ENCODE measurements around the gene C1orf159. TPM values are rescaled to one million over a fixed set of nuclear protein-coding genes. Genes with fewer than 3 reads are reported as not detected.

The C1orf159 gene
- total RNA-seq, 1 donor from 2014 or later = 9.7 TPM

- peak; percentile 88 for DNase-seq
- Histone ChIP-seq H3K9me3 (no peaks in the 10 kb centered on the region), H3K4me3 (peak overlapping the region; percentile 52), H3K36me3 (no peaks in the 10 kb centered on the region), H3K4me1 (peaks cover 17% of the 10 kb centered on the region), H3K27me3 (no peaks in the 10 kb centered on the region), H3K27ac (no peak overlapping the region)
- intact Hi-C loops (cut with DNase I) = no loop called here
- TF ChIP-seq CTCF (IDR thresholded peaks at IDR 0.05) = peak; percentile 15
- ATAC-seq = peak; percentile 84
Observed at GRCh38 chr1:1040004-1040991, 75.6 kb downstream of the C1orf159 start.

GRCh38 chr1:1039145-1039910, 76.6 kb downstream of the C1orf159 start:
- H3K36me3 ChIP-seq = no peaks in the 10 kb centered on the region
- no peak overlapping the region for H3K27ac ChIP-seq
- H3K9me3 ChIP-seq = no peaks in the 10 kb centered on the region
- intact Hi-C loops (cut with DNase I) = no loop called here
- DNase-seq (no peak), ATAC-seq (no peak)
- peaks cover 17% of the 10 kb centered on the region for H3K4me1 ChIP-seq
- H3K27me3 ChIP-seq = no peaks in the 10 kb centered on the region
- no peak for TF ChIP-seq CTCF (IDR thresholded peaks at IDR 0.05)
- H3K4me3 ChIP-seq = peak overlapping the region; percentile 52

- H3K27ac ChIP-seq = no peak overlapping the region
- no peak for DNase-seq
- TF ChIP-seq CTCF (IDR thresholded peaks at IDR 0.05) = no peak
- H3K27me3 ChIP-seq = no peaks in the 10 kb centered on the region
- H3K36me3 ChIP-seq = no peaks in the 10 kb centered on the region
- intact Hi-C loops (cut with DNase I) = no loop called here
- peaks cover 17% of the 10 kb centered on the region for H3K4me1 ChIP-seq
- H3K9me3 ChIP-seq = no peaks in the 10 kb centered on the region
- ATAC-seq = peak; percentile 30
- H3K4me3 ChIP-seq = no peak overlapping the region
Observed at GRCh38 chr1:1038694-1039093, 77.2 kb downstream of the C1orf159 start.

GRCh38 chr1:1037366-1038327, 78.2 kb downstream of the C1orf159 start:
- TF ChIP-seq CTCF (IDR thresholded peaks at IDR 0.05) = no peak
- intact Hi-C loops (cut with DNase I) = no loop called here
- no peak overlapping the region for H3K27ac ChIP-seq
- H3K4me1 ChIP-seq = peaks cover 21% of the 10 kb centered on the region
- ATAC-seq (no peak), DNase-seq (no peak)
- no peaks in the 10 kb centered on the region for H3K27me3 ChIP-seq
- H3K9me3 ChIP-seq = no peaks in the 10 kb centered on the region
- H3K36me3 ChIP-seq = no peaks in the 10 kb centered on the region
- no peak overlapping the region for H3K4me3 ChIP-seq

Data from upper lobe of right lung (tissue), 1 donor.